Parathyroid adenoma (tissue), 2 donors: ENCODE data around the gene MGMT.

Experiments
- H2AFZ ChIP-seq: fragments of 300-600 bp; sonication (generic); one replicate; pipeline ENCODE4 v1.7.0; 2017; ENCODE audit warnings: antibody characterized with exemption, mild to moderate bottlenecking
- H3K27ac ChIP-seq: fragments of 300-600 bp; sonication (generic); one replicate; pipeline ENCODE4 v1.7.0; 2017
- H3K27me3 ChIP-seq: fragments of 300-600 bp; sonication (generic); one replicate; pipeline ENCODE4 v1.7.0; 2017; ENCODE audit warnings: low read length; ENCODE audit not compliant: control insufficient read depth, insufficient read depth
- H3K36me3 ChIP-seq: fragments of 300-600 bp; sonication (generic); one replicate; pipeline ENCODE4 v1.7.0; 2017; ENCODE audit warnings: low read length; ENCODE audit not compliant: control insufficient read depth, insufficient read depth
- H3K4me1 ChIP-seq: fragments of 300-600 bp; sonication (generic); one replicate; pipeline ENCODE4 v1.7.0; 2017; ENCODE audit warnings: control low read depth
- H3K4me2 ChIP-seq: fragments of 300-600 bp; sonication (generic); one replicate; pipeline ENCODE4 v1.7.0; 2017; ENCODE audit warnings: low read length
- H3K4me3 ChIP-seq: fragments of 300-600 bp; sonication (generic); one replicate; pipeline ENCODE4 v1.7.0; 2017; ENCODE audit warnings: low read depth, low read length
- H3K79me2 ChIP-seq: fragments of 300-600 bp; sonication (generic); one replicate; pipeline ENCODE4 v1.7.0; 2017; ENCODE audit warnings: control low read depth
- H3K9ac ChIP-seq: fragments of 300-600 bp; sonication (generic); one replicate; pipeline ENCODE4 v1.7.0; 2017; ENCODE audit warnings: mild to moderate bottlenecking
- H3K9me3 ChIP-seq: fragments of 300-600 bp; sonication (generic); one replicate; pipeline ENCODE4 v1.7.0; 2017; ENCODE audit warnings: low read length; ENCODE audit not compliant: control insufficient read depth
- TF ChIP-seq, protein P1 (sequence below): fragments of 300-600 bp; sonication (generic); IDR thresholded peaks from one replicate; pipeline ENCODE4 v1.7.0; 2017; ENCODE audit warnings: antibody characterized with exemption, mild to moderate bottlenecking
- donor health status: primary hyperparathyroidism.

The MGMT gene

GRCh38 chr10:129719889-129720590, 253.0 kb downstream of the MGMT start:
- TF ChIP-seq, protein P1, sequence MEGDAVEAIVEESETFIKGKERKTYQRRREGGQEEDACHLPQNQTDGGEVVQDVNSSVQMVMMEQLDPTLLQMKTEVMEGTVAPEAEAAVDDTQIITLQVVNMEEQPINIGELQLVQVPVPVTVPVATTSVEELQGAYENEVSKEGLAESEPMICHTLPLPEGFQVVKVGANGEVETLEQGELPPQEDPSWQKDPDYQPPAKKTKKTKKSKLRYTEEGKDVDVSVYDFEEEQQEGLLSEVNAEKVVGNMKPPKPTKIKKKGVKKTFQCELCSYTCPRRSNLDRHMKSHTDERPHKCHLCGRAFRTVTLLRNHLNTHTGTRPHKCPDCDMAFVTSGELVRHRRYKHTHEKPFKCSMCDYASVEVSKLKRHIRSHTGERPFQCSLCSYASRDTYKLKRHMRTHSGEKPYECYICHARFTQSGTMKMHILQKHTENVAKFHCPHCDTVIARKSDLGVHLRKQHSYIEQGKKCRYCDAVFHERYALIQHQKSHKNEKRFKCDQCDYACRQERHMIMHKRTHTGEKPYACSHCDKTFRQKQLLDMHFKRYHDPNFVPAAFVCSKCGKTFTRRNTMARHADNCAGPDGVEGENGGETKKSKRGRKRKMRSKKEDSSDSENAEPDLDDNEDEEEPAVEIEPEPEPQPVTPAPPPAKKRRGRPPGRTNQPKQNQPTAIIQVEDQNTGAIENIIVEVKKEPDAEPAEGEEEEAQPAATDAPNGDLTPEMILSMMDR = no peak
- H3K9me3 ChIP-seq = no peaks in the 10 kb centered on the region
- no peaks in the 10 kb centered on the region for H3K4me1 ChIP-seq
- H3K36me3 ChIP-seq = no peaks in the 10 kb centered on the region
- no peak overlapping the region for H3K4me3 ChIP-seq
- H3K9ac ChIP-seq = no peak overlapping the region
- no peaks in the 10 kb centered on the region for H3K27me3 ChIP-seq
- H3K4me2 ChIP-seq = no peak overlapping the region
- no peak overlapping the region for H2AFZ ChIP-seq
- H3K79me2 ChIP-seq = no peaks in the 10 kb centered on the region
- H3K27ac ChIP-seq = no peak overlapping the region

DNA sequence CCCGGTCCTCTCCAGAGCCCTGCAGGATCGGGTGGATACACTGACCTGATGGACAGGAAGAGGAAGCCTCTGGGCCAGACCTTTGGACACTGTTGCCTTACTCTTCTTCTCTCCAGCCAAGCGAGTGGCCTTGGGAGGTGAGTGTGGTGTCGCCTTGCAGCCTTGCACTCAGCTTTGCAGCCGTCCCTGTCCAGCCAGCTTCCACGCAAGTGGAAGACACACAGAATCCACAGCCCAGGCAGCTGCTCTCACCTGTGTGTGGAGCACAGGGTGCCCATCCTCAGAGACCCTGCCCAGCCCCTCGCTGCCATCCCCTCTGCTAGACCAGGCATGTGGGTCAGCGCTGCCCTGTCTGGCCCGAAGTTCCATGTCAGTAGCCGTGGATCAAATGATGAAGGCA, 258.0 kb downstream of the MGMT start:
- Histone ChIP-seq H3K4me2 (no peak overlapping the region), H3K27me3 (no peaks in the 10 kb centered on the region), H3K9me3 (no peaks in the 10 kb centered on the region), H3K4me1 (no peaks in the 10 kb centered on the region), H3K27ac (no peak overlapping the region), H3K36me3 (no peaks in the 10 kb centered on the region), H3K79me2 (no peaks in the 10 kb centered on the region), H3K4me3 (no peak overlapping the region), H3K9ac (no peak overlapping the region), H2AFZ (no peak overlapping the region)
- TF ChIP-seq, protein P1 = no peak

DNA sequence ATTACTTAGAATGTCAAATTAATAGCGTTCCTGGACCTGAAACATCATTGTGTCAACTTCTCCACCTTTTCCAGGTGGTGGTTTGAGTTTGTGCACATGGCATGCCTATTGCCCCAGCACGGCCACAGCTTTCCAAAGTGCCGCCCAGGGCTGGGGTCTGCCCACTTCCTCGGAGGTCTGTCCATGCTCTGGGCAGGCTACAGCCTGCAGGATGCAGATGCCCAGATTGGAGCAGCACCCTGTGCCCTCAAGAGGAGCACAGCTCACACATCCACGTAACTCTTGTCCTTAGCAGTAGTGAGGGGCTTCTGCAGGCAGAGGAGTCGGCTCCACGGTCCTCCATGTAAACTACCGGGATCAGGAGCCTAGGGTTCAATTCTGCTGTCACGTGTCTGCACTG, 258.4 kb downstream of the MGMT start:
- Histone ChIP-seq H3K9me3 (no peaks in the 10 kb centered on the region), H3K36me3 (no peaks in the 10 kb centered on the region), H3K27ac (no peak overlapping the region), H3K27me3 (no peaks in the 10 kb centered on the region), H3K9ac (no peak overlapping the region), H3K4me3 (no peak overlapping the region), H2AFZ (no peak overlapping the region), H3K79me2 (no peaks in the 10 kb centered on the region), H3K4me2 (no peak overlapping the region), H3K4me1 (no peaks in the 10 kb centered on the region)
- TF ChIP-seq, protein P1 = no peak

- no peak overlapping the region for H3K9ac ChIP-seq
Observed at GRCh38 chr10:129725890-129726631, 259.0 kb downstream of the MGMT start.

More at GRCh38 chr10:129725890-129726631, 259.0 kb downstream of the MGMT start:
- no peak overlapping the region for H3K27ac ChIP-seq
- H2AFZ ChIP-seq = no peak overlapping the region
- TF ChIP-seq, protein P1 = no peak
- no peaks in the 10 kb centered on the region for H3K36me3 ChIP-seq
- no peak overlapping the region for H3K4me3 ChIP-seq
- H3K9me3 ChIP-seq = no peaks in the 10 kb centered on the region
- no peaks in the 10 kb centered on the region for H3K4me1 ChIP-seq
- H3K27me3 ChIP-seq = no peaks in the 10 kb centered on the region
- no peak overlapping the region for H3K4me2 ChIP-seq
- H3K79me2 ChIP-seq = no peaks in the 10 kb centered on the region
